ENCODE measurements around the gene PLXND1.

PLXND1 gene

GRCh38 chr3:129582799-129583198 lies 23.7 kb downstream of the PLXND1 start:
- DNase-seq (ENCODE audit: low read depth): no peak

- DNase-seq (ENCODE audit: low read depth): no peak
These were observed 24.9 kb downstream of the PLXND1 start for GRCh38 chr3:129581623-129582022.

GRCh38 chr3:129579991-129580390 lies 26.5 kb downstream of the PLXND1 start:
- no peak for DNase-seq (ENCODE audit: low read depth)

- DNase-seq (ENCODE audit: low read depth): no peak
These were observed 28.3 kb downstream of the PLXND1 start for GRCh38 chr3:129577925-129578786.

- DNase-seq (ENCODE audit: low read depth): no peak
These were observed 29.1 kb downstream of the PLXND1 start for GRCh38 chr3:129577366-129577765.

GRCh38 chr3:129576514-129577352 lies 29.7 kb downstream of the PLXND1 start:
- DNase-seq (ENCODE audit: low read depth): peak; percentile 10

GRCh38 chr3:129575997-129576384 lies 30.5 kb downstream of the PLXND1 start:
- DNase-seq (ENCODE audit: low read depth): no peak

- DNase-seq (ENCODE audit: low read depth): no peak
These were observed 31.1 kb downstream of the PLXND1 start for GRCh38 chr3:129575233-129575996.

GRCh38 chr3:129574206-129574605 lies 32.3 kb downstream of the PLXND1 start:
- DNase-seq (ENCODE audit: low read depth): no peak

GRCh38 chr3:129573493-129573892 lies 33.0 kb downstream of the PLXND1 start:
- DNase-seq (ENCODE audit: low read depth): no peak

GRCh38 chr3:129572603-129573002 lies 33.9 kb downstream of the PLXND1 start:
- no peak for DNase-seq (ENCODE audit: low read depth)

GRCh38 chr3:129571605-129572547 lies 34.6 kb downstream of the PLXND1 start:
- DNase-seq (ENCODE audit: low read depth): no peak

- no peak for DNase-seq (ENCODE audit: low read depth)
These were observed 36.6 kb downstream of the PLXND1 start for GRCh38 chr3:129569856-129570255.

- DNase-seq (ENCODE audit: low read depth): no peak
These were observed 38.5 kb downstream of the PLXND1 start for GRCh38 chr3:129567939-129568338.

- DNase-seq (ENCODE audit: low read depth): no peak
These were observed 39.2 kb downstream of the PLXND1 start for GRCh38 chr3:129567176-129567705.

GRCh38 chr3:129565902-129566301 lies 40.6 kb downstream of the PLXND1 start:
- no peak for DNase-seq (ENCODE audit: low read depth)

- DNase-seq (ENCODE audit: low read depth): no peak
These were observed 41.4 kb downstream of the PLXND1 start for GRCh38 chr3:129564981-129565644.

- DNase-seq (ENCODE audit: low read depth): no peak
These were observed 42.5 kb downstream of the PLXND1 start for GRCh38 chr3:129563850-129564535.

- no peak for DNase-seq (ENCODE audit: low read depth)
These were observed 43.1 kb downstream of the PLXND1 start for GRCh38 chr3:129563332-129563731.

GRCh38 chr3:129562803-129563202 lies 43.7 kb downstream of the PLXND1 start:
- DNase-seq (ENCODE audit: low read depth): no peak
